ENCODE data around the gene CLEC16A. TPM values are rescaled to one million over a fixed set of nuclear protein-coding genes. Genes with fewer than 3 reads are reported as not detected.

CLEC16A gene
- total and polyA plus RNA-seq, 8 donors, result 8.1 to 17.2 (median 10.7) TPM

DNA sequence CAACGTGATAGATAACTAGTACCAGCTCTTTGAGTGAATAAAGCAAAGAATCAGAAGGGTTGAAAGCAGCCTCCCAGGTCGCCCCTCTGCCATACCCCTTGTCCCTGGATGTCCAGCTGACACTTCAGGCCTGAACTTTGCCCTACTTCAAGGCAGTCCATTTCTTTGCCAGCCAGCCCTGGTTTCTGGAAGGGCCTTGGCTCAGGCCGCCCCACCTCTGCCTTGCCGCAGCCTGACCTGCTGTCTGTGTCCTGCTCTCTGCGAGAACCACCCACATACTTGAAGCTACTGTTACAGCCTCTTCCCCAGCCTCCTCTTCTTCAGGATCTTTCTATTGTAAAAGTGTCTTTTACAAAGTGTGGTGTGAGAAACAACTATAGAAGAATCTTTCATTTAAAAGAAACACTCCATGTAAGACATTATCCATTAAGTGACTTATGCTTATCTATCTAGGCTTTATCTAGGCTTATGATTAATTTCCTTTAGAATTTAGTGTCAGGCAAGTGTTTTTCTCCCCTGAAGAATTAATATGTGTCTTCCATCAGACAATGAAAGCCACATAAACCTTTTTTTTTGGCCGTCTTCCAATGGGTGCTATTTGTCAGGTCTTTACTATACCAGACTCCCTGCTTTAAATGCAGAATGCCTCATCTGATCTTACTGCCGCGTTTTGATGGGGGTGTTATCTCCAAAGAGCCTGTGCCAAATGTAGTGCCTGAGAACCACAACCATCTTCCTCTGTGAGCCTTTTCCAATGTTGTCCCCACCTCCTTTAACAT is 177.7 kb downstream of the CLEC16A start:
- FAIRE-seq, result no peak
- Histone ChIP-seq H3K9me3 (no peaks in the 10 kb centered on the region), H3K27me3 (no peaks in the 10 kb centered on the region), H3K27ac (no peak overlapping the region), H3K36me3 (peaks cover 0 to 16% (median 0%) of the 10 kb centered on the region in 3 donors), H3K4me3 (no peak overlapping the region), H3K4me1 (no peaks in the 10 kb centered on the region)
- TF ChIP-seq, protein P1, sequence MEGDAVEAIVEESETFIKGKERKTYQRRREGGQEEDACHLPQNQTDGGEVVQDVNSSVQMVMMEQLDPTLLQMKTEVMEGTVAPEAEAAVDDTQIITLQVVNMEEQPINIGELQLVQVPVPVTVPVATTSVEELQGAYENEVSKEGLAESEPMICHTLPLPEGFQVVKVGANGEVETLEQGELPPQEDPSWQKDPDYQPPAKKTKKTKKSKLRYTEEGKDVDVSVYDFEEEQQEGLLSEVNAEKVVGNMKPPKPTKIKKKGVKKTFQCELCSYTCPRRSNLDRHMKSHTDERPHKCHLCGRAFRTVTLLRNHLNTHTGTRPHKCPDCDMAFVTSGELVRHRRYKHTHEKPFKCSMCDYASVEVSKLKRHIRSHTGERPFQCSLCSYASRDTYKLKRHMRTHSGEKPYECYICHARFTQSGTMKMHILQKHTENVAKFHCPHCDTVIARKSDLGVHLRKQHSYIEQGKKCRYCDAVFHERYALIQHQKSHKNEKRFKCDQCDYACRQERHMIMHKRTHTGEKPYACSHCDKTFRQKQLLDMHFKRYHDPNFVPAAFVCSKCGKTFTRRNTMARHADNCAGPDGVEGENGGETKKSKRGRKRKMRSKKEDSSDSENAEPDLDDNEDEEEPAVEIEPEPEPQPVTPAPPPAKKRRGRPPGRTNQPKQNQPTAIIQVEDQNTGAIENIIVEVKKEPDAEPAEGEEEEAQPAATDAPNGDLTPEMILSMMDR (IDR thresholded peaks at IDR 0.05), result no peak
- DNase-seq, result no peak
- no peak for ATAC-seq
- 78 to 86% methylated on average over 8 of the region's 8 CpGs for WGBS, 2 donors
- intact Hi-C loops (cut with DNase I), result no loop called here

DNA sequence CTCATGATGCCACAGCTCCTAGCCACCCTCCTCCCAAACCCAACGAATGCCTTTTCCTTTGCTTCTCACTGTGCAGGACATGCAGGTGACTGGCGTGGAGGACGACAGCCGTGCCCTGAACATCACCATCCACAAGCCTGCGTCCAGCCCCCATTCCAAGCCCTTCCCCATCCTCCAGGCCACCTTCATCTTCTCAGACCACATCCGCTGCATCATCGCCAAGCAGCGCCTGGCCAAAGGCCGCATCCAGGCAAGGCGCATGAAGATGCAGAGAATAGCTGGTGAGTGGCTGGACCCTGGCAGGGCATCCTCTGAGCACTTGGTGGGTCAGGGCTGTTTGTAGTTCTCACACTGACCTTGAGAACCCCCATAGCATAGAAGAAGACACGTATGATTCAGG is 179.3 kb downstream of the CLEC16A start:
- DNase-seq, result no peak
- FAIRE-seq, result no peak
- H3K4me1 ChIP-seq, result no peaks in the 10 kb centered on the region
- no peak overlapping the region for H3K27ac ChIP-seq
- WGBS, 2 donors, result 95% methylated on average over 11 of the region's 11 CpGs
- no peak for ATAC-seq
- intact Hi-C loops (cut with DNase I), result no loop called here
- no peaks in the 10 kb centered on the region for H3K27me3 ChIP-seq
- peaks cover 0 to 16% (median 0%) of the 10 kb centered on the region in 3 donors for H3K36me3 ChIP-seq
- H3K4me3 ChIP-seq, result no peak overlapping the region
- no peaks in the 10 kb centered on the region for H3K9me3 ChIP-seq
- TF ChIP-seq, protein P1 (IDR thresholded peaks at IDR 0.05), result no peak

- intact Hi-C loops (cut with DNase I), result no loop called here
- ATAC-seq (no peak), FAIRE-seq (no peak)
These were observed 181.6 kb downstream of the CLEC16A start for GRCh38 chr16:11125936-11126335.

DNA sequence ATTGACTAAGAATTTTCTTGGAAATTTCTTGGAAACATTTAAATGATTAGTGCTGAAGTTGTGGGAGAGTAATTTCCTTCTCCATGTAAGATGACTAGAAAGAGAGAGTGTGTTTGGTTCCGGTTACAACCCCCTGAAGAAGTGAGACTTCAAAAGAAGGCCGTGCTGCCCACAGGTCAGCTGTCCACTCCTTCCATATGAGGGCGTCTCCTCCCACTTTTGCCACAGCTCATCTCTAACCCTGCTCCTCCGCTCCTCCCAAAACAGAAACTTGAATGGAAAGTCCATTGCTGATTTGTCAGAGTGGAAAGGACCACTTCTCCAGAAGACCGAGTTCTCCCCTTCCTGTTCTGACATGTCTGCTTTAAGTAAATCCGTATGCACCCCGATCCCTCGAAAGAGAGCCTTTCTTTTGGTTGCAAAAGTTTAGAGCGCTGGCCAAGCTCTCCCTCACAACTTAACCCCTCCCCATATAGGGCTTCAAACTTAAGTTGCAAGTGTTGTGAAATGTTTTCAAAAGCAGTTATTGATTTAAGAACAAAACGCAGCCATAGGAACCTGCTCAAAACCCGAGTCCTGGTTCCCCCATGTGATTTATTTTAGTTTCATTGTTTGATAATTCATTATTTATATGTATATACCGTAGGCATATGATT is 182.2 kb downstream of the CLEC16A start:
- intact Hi-C loops (cut with DNase I), result no loop called here
- peaks cover 0 to 4% (median 0%) of the 10 kb centered on the region in 3 donors for H3K4me1 ChIP-seq
- DNase-seq, result no peak

More at GRCh38 chr16:11125936-11126335, 181.6 kb downstream of the CLEC16A start:
- Histone ChIP-seq H3K27ac (no peak overlapping the region), H3K27me3 (no peaks in the 10 kb centered on the region), H3K36me3 (peaks cover 0 to 16% (median 0%) of the 10 kb centered on the region in 3 donors), H3K9me3 (no peaks in the 10 kb centered on the region), H3K4me3 (no peak overlapping the region), H3K4me1 (peaks cover 0 to 4% (median 0%) of the 10 kb centered on the region in 3 donors)
- WGBS, 2 donors, result 92 to 95% methylated on average over 17 of the region's 17 CpGs
- TF ChIP-seq, protein P1 (IDR thresholded peaks at IDR 0.05), result no peak
- no peak for DNase-seq

More for the DNA sequence above, 182.2 kb downstream of the CLEC16A start:
- WGBS, 2 donors, result 91 to 96% methylated on average over 12 of the region's 12 CpGs
- FAIRE-seq (no peak), ATAC-seq (no peak)
- no peak overlapping the region for H3K27ac ChIP-seq
- no peaks in the 10 kb centered on the region for H3K9me3 ChIP-seq
- H3K27me3 ChIP-seq, result no peaks in the 10 kb centered on the region
- TF ChIP-seq, protein P1 (IDR thresholded peaks at IDR 0.05), result no peak
- peaks cover 0 to 16% (median 0%) of the 10 kb centered on the region in 3 donors for H3K36me3 ChIP-seq
- no peak overlapping the region for H3K4me3 ChIP-seq
